Measurements from ENCODE around the gene TNS2.

GRCh38 chr12:53034459-53034858, 15.4 kb upstream of the TNS2 start:
- TF ChIP-seq CTCF (IDR thresholded peaks at IDR 0.05; ENCODE audit: borderline replicate concordance, extremely low read depth, low read length, poor library complexity, severe bottlenecking) = no peak
- TF ChIP-seq EZH2 (IDR thresholded peaks at IDR 0.05; ENCODE audit: borderline replicate concordance, low read depth, low read length, severe bottlenecking) = no peak

All from DND-41 (cell line).